Fibroblast of skin of abdomen (primary cell): ENCODE results near the gene FEZF1. TPM values are rescaled to one million over a fixed set of nuclear protein-coding genes. Genes with fewer than 3 reads are reported as not detected.

Experiments used
- DNase-seq: peaks from one replicate; pipeline ENCODE4 v3.0.0-alpha.2; 2013
- polyA plus RNA-seq, 2 experiments: library from polyadenylated mRNA; unstranded; fragments of 120-200 nt; gene quantifications; one replicate each; pipeline ENCODE4 v1.2.1, GENCODE V29; 2013; ENCODE audit not compliant: insufficient read length in 2 of 2

FEZF1 gene
- polyA plus RNA-seq (2013, experiment 1 of 2; ENCODE audit: insufficient read length), result not detected
- not detected for polyA plus RNA-seq (2013, experiment 2 of 2; ENCODE audit: insufficient read length)

DNA sequence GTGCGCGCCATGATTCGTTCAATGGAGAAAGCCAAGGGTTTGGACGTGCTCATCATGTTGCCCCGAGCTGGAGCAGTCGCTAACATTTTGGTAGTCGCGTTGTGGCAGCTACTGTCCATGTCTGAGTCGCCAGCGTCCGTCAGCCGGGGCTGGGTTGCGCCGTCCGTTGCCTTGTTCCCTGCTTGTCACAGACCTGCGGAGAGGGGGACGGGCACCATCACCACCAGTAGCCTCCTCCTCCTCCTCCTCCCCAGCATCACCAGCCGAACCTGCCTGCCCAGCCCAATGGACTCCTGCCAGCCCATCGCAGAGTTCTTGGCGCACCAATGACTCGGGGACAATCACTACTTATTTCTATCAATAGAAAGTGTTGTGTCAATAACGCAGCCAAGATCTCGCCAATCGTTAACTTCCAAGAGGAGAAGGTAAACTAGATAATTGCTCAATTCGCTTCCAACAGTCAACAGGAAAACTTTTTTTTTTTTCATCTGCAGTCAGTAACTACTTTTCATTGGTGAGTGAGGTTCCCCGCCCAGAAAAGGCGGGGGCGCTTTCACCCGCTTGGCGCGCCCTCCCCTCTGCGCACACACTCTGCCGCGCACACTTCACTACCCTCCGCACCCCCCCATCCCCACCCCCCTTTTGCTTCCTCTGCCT, at the start of gene FEZF1:
Gene FEZF1 (minus strand): TSS at position 432 of the 657 bp plus-strand sequence. CDS start 313 bp downstream, at position 119.
- no peak for DNase-seq

DNA sequence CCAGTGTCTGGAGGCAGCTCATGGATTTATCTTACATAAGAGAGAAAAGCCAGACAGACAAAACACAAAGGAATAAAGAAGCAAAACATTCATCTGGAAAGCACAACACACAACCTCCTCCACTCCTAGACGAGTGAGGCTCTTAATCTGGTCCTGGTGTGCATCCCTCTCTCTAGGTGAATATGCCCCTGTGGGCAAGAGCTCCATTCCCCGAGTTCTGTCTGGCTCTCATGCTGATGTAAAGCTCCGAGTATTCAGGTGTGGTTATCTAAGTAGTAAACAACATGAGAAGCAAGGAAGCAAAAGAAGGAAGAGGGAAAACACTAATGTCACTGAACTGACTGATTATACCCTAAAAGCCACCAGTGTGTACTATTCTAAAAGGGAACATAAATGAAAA, 47.9 kb upstream of the FEZF1 start:
- DNase-seq, result no peak

DNA sequence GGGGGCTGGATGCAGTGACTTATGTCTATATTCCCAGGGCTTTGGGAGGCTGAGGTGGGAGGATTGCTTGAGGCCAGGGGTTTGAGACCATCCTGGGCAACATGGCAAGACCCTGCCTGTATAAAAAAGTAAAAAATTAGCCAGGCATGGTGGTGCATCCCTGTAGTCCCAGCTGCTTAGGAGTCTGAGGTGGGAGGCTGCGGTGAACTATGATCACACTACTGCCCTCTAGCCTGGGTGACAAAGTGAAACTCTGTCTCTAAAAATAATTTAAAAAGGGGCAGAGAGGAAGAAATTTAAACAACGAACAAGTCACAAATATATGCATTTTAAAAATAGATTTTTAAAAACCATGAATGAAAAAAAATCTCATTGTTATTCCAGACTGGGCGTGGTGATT, 46.2 kb upstream of the FEZF1 start:
- DNase-seq, result no peak

DNA sequence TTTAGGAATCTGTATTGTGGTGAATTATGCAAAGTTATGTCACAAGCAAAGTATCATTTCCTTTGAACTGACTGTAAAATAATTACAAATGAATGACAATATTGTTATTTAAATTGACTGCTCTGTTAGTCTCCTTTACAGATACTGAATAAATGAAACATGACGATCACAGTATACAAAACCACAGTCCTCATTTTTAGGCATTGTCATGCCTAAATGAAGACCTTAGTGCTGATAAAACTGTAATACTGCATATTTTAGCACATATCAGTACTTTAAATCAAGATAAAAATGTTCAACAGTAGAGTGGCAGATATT, 39.7 kb upstream of the FEZF1 start:
- no peak for DNase-seq

DNA sequence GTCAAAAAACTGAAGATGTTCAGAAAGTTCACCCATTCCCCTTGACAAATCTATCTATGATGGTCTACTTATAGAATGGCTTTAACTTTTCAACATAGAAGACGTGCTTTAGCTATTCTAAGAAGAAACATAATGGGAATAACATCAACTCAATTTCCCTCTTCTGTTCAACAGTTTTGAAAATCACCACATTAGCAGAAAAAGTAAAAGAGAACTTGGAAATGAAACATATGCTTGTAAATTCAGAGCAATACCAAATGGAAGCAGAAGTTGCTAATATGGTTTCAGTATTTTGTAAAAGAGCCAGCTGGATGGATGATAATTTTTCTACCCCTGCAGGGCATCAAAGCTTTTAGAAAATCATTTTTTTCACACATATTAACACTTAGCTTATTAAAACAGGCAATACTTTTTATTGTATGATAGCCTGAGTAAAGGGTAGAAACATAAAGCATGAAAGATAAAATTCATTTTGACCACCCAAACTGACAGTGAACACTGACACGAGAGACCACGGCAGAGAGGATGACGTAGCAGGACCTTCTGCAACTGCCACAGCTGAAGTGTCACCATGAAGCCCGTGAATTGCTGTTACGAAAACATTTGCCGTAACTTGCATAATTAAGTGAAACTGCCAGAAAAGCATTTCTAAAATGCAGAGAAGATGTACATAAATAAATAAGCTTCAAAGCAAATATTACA, 39.2 kb upstream of the FEZF1 start:
- DNase-seq, result no peak

DNA sequence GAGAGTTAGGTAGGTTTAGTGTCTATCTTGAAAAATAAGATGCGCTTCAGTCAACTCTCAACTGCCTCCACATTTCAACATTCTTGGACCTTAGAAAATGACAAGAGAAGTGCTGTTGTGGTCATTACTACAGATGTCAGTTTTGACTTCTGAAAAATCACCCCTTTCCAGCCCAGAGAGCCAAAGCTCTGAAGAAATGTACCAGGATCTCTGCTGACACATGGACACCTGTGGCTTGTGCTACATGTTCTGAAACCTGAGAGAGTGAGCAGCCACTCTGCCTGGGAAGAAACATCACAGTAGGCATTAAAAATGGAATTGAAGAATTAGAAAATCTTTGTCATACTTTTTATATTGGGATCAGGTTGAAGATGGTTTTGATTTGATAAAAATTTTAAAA, 35.9 kb upstream of the FEZF1 start:
- DNase-seq, result no peak

DNA sequence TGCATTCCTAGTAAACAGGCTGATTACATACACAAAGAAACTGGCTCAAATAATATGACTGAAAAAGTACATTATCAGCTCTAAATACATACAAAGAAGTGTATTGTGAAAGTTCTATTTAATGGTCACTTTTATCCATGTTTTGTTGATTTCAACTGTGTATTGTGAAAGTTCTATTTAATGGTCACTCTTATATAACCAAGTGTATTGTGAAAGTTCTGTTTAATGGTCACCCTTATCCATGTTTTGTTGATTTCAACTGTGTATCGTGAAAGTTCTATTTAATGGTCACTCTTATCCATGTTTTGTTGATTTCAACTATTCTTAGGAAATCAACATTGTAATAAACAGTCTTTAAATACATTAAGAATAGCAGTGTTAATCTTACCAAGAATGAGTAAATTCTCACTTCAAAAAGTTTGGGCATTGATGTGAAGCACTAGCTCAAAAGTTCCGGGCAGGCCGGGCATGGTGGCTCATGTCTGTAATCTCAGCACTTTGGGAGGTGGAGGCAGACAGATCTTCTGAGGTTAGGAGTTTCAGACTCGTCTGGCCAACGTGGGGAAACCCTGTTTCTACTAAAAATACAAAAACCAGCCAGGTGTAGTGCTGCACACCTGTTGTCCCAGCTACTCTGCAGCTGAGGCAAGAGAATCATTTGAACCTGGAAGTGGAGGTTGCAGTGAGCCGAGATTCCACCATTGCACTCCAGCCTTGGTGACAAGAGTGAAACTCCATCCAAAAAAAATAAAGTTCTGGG, 34.8 kb upstream of the FEZF1 start:
- no peak for DNase-seq

DNA sequence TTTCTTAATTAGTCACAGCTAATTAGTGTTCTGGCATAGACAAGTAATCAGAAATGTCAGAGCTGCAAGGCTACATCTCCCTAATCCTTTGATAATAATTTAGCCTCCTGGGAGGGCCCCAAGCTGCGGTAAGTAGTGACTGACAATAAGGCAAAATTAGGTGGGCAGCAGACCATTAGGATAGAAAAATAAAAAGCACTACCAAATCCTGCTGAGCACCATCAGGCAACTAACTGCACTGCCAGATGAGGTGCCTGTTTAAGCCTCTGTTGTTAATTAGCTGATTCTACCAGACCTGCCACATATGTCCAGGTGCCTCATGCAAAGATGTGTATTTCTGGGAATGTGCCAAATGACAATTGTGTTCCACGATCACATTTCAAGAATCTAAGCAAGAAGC, 32.5 kb upstream of the FEZF1 start:
- no peak for DNase-seq

DNA sequence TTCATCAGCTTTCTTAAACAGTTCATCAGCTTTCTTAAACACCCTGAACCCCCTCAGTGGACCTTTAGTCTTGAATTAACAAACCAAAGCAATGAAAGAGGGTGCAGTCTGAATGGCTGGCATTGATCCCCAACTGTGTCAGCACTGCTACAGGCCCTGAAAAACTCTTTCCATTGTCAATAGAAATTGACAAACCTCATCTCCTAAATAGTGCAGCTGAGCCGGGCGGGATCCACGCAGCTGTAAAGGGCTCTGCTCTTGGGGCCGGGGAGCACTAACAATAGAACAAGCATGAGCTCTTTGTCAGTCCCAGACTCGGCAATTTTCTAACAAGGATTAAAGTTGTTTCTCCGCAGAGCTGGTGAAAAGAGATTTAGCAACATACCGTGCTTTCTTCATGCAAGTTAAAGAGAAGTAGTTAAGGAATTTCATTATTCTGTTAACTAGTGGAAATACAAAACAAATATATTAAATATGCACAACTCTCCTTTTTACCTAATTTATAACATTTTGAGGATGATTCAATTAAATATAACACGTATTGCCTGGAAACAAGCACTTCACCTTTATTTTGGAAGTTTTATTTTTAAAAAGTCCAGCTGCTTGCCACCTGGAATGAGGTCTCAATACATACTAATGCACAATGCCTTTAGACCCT, 24.7 kb upstream of the FEZF1 start:
- DNase-seq, result no peak

DNA sequence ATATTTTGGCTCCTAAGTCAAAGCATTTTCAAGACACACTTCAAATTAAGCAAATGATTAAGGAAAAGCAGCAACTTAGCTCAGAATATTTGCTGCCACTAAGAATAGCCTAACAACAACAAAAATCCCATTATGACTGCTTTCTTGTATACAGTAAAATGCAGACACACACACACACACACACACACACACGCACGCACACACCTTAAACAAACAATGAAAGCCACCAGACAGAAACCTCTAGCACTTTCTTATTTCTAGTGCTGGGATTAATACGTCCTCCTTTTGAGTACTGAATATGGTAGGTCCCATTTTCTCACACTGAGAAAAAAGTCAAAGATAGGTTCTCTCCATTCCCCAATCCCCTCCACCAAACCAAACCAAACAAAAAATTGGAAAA, 23.4 kb upstream of the FEZF1 start:
- DNase-seq, result no peak

DNA sequence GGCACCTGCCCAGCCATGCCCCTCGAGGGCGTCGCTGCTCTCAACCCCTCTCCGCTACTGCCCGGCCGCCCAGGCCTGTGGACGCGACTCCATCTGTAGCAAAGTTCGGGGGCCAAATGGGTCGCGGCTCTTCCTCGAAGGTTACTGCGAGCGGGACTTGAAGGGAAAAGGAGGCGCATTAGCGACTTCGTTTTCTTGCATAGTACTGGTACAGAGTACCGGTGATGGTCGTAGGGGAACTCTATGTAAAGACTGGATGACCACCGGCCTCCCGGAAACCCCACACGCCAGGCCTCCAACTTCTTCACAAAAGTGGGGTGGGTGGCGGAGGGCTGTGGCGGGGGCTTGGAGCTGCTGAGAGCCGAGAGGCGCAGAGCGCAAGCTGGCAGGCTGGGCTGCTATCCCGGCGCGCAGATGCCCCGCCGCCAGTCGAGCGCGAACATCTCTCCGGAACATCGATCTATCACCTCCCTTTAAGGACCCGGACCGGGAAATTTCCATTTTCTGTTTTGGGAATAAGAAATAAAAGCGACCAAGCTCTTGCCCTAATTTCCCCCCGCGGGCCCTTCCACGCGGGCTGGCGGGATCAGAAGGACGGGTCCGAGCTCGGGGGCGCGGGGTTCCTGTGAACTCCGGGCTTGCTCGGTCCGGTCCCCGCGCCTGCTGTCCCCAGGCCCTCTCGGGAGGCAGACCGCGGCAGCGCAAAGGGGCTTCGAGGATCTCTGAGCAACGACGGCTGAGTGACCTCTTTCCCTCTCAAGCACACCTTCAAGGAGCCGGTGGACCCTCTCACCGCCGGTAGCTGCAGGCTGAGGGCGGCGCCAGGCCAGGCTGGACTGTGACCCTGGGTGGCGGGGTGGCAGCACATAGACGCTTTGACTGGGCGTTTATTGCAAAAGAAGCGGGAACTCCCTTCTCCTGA, 12.2 kb upstream of the FEZF1 start:
- DNase-seq, result no peak

DNA sequence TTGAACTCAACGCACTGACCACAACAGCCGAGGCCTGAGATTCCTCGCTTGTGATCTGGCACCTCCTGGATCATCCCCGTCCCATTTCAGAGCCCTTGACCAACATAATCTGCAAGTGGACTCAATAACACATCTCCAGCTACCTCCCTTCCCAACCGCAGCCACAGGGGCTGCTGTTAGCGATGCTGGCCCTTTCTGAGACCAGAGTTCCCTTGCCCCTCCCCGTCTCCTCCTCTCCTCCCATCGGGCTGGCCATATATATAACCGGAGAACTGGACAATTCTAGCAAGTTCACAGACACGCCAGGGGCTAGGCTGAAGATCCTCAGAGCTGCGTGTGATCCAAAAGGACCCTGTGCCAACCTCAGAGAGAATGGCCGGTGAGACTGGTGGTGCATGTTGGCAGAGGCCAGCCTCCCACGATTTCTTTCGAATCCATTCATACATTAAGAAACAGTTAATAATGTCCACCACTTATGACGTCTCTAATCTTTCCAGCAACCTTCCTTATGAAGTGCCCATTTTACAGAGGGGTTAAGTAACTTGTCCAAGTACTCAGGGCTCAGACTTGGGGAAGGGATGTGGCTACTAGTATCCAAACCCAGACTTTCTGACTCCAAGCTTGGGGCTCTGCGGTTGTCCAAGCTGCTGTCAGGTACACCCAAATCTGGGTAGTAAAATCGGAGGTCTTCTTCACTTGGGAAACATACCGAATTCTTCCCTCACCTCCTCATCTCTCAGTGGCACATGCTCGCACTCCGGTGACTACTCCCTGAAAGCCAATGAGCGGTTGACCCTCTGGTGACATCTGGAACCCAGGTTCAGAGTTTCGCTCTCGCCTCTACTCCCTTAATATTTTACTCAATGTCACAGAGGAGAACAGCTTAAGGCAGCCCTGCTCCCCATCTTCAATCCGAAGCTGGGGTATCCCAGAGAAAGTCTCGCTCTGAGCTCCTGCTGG, 11.2 kb upstream of the FEZF1 start:
- DNase-seq, result no peak

DNA sequence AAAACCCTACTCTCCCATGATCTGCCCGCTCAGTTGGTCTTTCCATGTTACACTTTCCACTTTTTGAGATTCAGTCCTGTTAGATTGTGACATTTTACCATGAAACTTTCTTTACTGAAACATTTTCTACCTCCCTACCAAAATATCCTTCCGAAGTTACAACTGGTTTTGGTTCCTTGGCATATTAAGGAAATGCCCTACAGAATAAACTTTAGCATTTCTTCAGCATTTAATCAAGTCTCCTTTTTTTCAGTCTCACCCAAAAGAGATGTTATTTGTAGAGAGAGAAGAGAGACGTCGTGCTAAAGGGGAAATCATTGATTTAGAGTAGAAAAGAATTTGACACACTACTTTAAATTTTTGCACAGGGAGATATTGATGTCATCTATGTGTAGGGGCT, 9.7 kb upstream of the FEZF1 start:
- no peak for DNase-seq

DNA sequence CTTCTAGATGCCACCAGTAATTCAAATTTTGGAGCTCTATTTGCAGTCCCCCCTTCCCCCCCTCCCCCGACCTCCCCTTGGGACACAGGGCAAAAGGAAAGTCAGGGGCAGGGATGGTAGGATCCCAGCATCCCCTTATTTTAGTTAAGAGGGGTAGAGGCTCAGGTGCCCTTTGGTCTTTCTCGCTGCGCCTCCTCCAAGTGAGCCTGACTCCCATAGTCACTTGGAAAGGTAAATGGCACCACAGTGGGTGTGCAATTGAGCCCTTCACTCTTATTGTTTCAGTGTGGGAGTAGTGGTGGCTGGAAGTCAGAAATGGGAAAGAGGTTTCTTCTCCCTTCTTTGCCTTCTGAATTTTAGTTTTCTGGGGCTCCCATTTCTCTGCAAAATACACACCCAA, 8.2 kb upstream of the FEZF1 start:
- DNase-seq, result no peak

DNA sequence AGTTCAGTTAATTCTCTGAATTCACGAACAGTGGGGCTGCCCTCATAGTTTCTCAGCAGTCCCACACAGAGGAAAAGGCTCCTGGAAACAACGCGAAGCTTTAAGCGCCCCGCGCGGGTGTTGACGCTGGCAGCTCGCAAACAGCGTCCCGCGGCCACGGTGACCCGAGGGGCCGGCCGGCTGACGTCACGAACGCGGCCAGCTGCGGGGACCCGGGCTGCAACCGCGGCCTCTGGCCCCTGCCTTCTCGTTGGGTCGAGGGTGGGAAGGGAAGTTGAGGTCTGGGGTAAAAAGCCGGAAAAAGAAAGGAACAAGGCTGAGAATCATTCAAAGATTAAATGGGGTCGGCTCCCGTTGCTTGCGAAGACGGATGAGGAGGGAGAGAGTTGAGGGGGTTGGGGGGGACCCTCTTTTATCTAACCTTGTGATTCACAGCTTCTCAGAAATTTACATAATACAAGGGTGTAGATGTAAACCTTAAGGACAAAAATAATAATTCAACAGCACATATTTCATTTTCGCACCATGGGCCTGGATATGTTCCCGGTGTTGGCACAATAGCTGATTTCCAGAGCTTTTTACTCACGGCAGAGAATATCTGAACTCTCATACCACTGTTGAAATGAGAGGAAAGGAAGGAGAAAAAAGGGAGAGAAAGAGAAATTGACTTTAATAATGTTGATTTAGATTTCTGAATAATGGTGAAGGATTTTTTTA, 7.3 kb upstream of the FEZF1 start:
- no peak for DNase-seq

DNA sequence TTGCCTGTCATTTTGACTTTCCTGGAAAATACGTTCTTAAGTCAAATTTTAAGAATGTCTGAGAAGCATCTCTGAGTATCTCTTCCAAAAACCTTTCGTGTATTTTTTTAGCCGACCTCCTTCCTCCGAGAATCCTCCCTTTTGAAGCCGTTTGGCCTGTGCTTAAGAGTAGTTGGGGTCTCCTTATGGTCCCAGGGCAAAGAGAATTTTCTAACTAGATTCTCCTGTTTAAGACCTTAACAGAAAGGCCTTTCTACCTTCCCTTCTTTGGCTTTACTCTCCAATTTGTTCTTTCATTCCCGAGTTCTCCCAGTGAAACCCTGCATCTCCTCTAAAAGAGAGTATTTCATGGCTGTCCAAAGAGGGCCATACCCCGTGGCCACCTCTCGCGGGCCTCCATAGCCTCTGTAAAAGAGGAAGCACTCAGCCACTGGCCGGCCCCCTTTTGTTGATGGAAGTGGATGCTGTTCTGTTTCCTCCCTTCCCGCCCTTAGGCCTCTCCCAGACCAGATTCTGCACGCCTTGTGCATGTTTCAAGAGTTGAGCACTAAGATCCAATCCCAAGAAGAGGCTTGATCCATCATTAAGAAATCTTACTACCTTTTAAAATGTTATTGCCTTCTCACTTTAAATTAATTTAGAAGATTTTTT, 6.6 kb upstream of the FEZF1 start:
- no peak for DNase-seq

DNA sequence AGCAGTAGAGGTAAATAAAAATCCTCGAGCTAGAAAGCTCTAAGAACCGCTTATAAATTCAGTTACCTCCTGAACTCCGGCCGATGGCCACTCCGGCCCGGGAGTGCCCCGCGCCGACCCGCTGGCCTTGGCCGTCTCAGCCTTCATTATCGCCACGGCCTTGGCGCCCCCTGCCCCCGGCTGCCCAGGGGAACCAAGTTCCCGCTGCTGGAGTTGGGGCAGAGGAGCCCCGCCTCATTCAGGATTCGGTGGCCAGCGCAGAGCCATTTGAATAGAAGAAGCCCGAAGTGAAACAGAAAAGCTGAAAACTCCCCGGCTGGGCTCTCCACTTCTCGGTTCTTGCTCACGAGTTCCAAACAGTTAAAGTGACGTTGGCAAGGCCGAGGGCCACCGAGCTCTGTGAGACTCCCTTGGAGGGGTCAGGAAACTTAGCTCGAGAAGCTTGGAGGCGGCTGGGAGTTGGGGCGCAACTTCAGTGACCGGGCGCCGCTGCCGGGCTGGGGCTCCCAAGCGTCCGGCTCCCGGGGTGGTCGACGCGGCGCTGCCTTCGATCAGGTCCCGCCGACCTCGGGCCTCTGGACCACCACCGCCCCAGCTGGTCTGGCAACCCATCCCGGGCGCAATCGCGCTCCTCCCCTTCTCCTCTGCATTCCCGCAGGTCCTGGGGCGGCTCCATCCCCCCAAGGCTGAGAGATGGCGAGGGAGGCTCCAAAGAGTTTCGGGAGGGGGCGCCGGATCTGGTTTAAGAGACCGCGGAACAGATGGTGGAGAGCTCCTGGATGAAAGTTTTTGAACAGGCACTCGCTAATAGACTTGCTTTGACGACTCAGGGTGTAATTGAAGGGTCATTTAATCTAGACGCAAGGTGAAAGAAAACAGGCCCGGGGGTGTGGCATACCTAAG, 5.8 kb upstream of the FEZF1 start:
- DNase-seq, result no peak

DNA sequence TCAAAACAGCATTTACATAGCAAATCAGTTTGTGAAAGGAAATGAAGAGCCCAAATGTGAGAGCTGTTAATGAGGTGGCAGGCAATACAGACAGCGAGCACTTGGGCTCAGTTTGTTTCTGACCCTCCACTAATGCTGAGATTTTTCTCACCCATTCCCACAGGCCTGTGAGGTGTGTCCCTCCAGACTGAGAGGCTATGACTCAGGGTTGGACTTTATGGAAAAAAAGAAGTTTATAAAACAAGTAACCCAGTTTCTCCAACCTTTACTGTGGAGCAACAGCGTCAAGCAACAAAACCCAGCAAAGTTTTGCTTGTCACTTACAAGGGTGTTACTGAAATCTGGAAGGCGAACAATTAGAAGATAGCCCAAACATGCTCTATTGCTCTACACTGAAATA, 4.9 kb upstream of the FEZF1 start:
- no peak for DNase-seq

DNA sequence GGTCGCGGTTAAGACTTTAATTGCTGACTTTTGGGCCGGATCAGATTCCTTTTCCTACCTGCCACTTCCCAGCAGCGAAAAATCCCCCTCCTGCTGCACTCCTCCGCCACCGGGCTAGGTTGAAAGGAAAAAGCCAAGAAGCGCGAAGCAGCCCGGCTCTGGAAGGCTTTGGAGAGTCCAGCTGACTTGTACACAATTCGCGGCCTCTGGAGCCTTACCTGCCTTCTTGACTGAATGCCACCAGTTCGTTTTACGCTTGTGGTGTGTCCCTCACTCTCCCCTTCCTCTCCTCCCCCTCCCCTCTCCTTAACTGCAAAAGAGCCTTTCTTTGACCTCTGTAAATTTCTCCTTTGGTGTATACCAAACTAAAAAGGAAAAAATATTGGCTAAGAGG, 2.7 kb upstream of the FEZF1 start:
- DNase-seq, result no peak
